Measurements from ENCODE around the gene MDFIC2.

DNA sequence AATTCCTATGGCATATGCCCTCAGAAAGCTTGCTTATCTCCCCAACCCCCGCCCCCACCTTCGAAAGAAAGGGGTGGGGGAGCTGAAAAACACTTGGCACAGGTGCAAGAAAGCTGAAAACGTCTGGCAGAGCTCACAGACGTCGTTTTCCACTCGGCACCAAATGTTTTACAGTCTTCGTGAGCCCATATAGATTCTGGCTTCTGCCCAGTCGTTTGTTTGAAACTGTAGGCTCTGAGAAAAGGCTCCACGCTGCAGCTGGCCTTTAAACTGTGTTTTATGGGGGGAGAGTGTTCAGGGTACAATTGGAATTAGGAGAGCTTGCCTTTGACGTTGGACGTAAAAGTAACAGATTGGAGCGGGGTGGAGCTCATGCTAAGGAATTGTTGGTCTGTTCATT is 130.3 kb downstream of the MDFIC2 start:
- TF ChIP-seq, protein P1, sequence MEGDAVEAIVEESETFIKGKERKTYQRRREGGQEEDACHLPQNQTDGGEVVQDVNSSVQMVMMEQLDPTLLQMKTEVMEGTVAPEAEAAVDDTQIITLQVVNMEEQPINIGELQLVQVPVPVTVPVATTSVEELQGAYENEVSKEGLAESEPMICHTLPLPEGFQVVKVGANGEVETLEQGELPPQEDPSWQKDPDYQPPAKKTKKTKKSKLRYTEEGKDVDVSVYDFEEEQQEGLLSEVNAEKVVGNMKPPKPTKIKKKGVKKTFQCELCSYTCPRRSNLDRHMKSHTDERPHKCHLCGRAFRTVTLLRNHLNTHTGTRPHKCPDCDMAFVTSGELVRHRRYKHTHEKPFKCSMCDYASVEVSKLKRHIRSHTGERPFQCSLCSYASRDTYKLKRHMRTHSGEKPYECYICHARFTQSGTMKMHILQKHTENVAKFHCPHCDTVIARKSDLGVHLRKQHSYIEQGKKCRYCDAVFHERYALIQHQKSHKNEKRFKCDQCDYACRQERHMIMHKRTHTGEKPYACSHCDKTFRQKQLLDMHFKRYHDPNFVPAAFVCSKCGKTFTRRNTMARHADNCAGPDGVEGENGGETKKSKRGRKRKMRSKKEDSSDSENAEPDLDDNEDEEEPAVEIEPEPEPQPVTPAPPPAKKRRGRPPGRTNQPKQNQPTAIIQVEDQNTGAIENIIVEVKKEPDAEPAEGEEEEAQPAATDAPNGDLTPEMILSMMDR (IDR thresholded peaks at IDR 0.05): no peak
- TF ChIP-seq EP300 (IDR thresholded peaks at IDR 0.05): no peak

Data from upper lobe of left lung (tissue), 4 donors.